Esophagus (tissue), 2 donors: Measurements from ENCODE around the gene TMC5. TPM values are rescaled to one million over a fixed set of nuclear protein-coding genes. Genes with fewer than 3 reads are reported as not detected.

Experiments
- H3K27ac ChIP-seq, 2 donors: one replicate each; pipeline ENCODE4 v1.5.1; 2013; ENCODE audit warnings: low read depth in 2 of 2, mild to moderate bottlenecking in 2 of 2, inconsistent platforms in 1 of 2, low read length in 1 of 2, moderate library complexity in 1 of 2
- H3K27me3 ChIP-seq, 2 donors: one replicate each; pipeline ENCODE4 v1.6.1; 2013; ENCODE audit warnings: low read length in 2 of 2, control low read depth in 1 of 2, mild to moderate bottlenecking in 1 of 2; ENCODE audit not compliant: insufficient read depth in 2 of 2, control insufficient read depth in 1 of 2
- H3K36me3 ChIP-seq, 2 donors: one replicate each; pipeline ENCODE4 v1.6.1; 2013; ENCODE audit warnings: low read length in 1 of 2; ENCODE audit not compliant: control insufficient read depth in 2 of 2, insufficient read depth in 2 of 2
- H3K4me1 ChIP-seq, 2 donors: one replicate each; pipeline ENCODE4 v1.6.1; 2013; ENCODE audit warnings: low read length in 1 of 2; ENCODE audit not compliant: control insufficient read depth in 2 of 2, insufficient read depth in 2 of 2
- H3K4me3 ChIP-seq, 2 donors: one replicate each; pipeline ENCODE4 v1.5.1; 2013; ENCODE audit warnings: low read length in 2 of 2, mild to moderate bottlenecking in 2 of 2, low read depth in 1 of 2, moderate library complexity in 1 of 2
- H3K9me3 ChIP-seq, 2 donors: one replicate each; pipeline ENCODE4 v1.6.1; 2013; ENCODE audit warnings: mild to moderate bottlenecking in 2 of 2, low read depth in 1 of 2, low read length in 1 of 2, moderate library complexity in 1 of 2; ENCODE audit not compliant: control insufficient read depth in 2 of 2, insufficient read depth in 1 of 2
- WGBS, 2 donors: extraction: QIAGEN DNeasy Blood & Tissue Kit; methylation state at CpG; one replicate each; pipeline ENCODE4 v1.1.7; 2013; 5-methylcytosine and 5-hydroxymethylcytosine counted together
- polyA plus RNA-seq, 2 donors: library from polyadenylated mRNA; stranded (reverse); fragments of 200-250 nt; gene quantifications; one replicate each; pipeline ENCODE4 v1.2.3, GENCODE V29; 2013
- donor health status: healthy with polysubstance abuse.
- donor health status: Bipolar disorder and iron deficiency.

Gene TMC5
- polyA plus RNA-seq, 2 donors: 0.18 to 0.42 TPM

DNA sequence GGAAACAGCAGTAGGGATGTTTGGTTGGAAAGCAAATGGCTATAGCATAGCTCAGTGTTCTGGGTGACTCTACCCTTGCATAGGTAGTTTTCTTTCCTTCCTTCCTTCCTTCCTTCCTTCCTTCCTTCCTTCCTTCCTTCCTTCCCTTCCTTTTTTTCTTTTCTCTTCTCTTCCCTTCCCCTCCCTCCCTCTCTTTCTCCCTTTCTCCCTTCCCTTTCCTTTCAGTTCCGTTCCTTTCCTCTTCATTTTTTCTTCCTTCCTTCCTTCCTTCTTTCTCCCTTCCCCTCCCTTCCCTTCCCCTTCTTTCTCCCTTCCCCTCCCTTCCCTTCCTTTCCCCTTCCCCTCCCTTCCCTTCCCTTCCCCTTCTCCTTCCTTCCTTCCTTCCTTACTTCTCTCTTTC lies 72.9 kb downstream of the TMC5 start:
- H3K27ac ChIP-seq: no peak overlapping the region

DNA sequence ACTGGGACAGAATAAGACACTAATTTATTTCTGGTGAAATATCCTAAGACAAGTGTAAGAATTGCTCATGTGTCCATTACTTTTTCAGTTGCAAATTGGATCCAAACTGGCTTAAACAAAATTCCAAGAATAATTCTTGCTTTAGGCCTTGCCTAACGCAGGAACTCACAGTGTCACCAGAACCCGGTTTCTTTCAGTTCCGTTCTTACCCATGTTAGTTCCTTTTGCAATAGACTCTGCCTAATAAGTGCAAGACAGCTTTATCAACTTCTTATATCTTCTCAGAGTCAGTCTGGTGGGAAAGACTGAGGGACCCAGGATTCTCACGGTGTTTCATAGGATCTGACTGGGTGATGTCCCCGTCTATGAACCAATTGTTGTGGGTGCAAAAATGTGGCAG lies 79.5 kb downstream of the TMC5 start:
- Histone ChIP-seq H3K4me1 (no peaks in the 10 kb centered on the region), H3K27ac (no peak overlapping the region), H3K9me3 (no peaks in the 10 kb centered on the region), H3K36me3 (peaks cover 4 to 8% of the 10 kb centered on the region in 2 donors), H3K4me3 (no peak overlapping the region), H3K27me3 (no peaks in the 10 kb centered on the region)
- WGBS, 2 donors: 78 to 84% methylated on average over 5 of the region's 5 CpGs

More for the DNA sequence above, 72.9 kb downstream of the TMC5 start:
- Histone ChIP-seq H3K9me3 (no peaks in the 10 kb centered on the region), H3K36me3 (no peaks in the 10 kb centered on the region), H3K27me3 (no peaks in the 10 kb centered on the region), H3K4me3 (no peak overlapping the region), H3K4me1 (peaks cover 0 to 6% of the 10 kb centered on the region in 2 donors)
- WGBS, 2 donors: 69 to 73% methylated on average over 1 of the region's 1 CpG

DNA sequence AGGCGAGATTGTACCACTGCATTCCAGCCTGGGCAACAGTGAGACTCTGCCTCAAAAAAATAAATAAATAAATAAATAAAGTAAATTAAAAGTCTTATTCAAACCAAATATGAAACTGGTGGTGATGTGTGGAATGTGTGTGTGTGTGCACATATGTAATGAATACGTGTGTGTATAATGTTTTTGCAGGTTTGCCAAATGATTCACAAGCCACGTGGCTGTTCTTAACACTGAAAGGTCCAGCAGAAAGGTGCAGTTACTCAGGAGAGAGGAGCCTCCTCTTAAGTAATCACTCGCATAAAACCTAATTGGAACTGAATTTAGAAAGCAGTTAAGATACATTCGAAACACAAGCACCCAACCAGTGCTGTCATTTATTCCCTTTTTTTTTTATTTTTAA lies 81.3 kb downstream of the TMC5 start:
- H3K36me3 ChIP-seq: peaks cover 4 to 17% of the 10 kb centered on the region in 2 donors
- no peak overlapping the region for H3K27ac ChIP-seq

DNA sequence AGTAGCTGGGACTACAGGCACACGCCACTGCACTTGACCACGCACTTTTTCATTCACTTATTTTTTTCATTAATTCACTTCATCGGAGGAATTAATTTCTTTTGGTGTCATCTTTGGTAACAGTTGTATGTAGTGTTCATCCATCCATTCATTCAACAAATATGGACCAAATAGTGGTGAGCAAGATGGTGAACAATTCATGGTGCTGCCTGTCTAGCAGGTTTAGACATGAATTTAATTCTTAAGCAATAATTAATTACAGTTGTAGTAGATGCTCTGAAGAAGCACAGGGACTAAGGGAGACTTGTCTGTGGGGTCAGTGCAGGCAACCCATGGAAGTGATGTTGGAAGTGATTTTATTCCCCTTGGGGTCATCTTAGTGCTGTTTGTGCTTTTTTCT lies 81.8 kb downstream of the TMC5 start:
- Histone ChIP-seq H3K27me3 (no peaks in the 10 kb centered on the region), H3K4me3 (no peak overlapping the region), H3K36me3 (peaks cover 4 to 17% of the 10 kb centered on the region in 2 donors), H3K4me1 (no peaks in the 10 kb centered on the region), H3K27ac (no peak overlapping the region), H3K9me3 (no peaks in the 10 kb centered on the region)
- 72 to 77% methylated on average over 3 of the region's 3 CpGs for WGBS, 2 donors

More for the DNA sequence above, 81.3 kb downstream of the TMC5 start:
- 76 to 80% methylated on average over 5 of the region's 5 CpGs for WGBS, 2 donors
- H3K4me1 ChIP-seq: no peaks in the 10 kb centered on the region
- no peaks in the 10 kb centered on the region for H3K27me3 ChIP-seq
- no peaks in the 10 kb centered on the region for H3K9me3 ChIP-seq
- no peak overlapping the region for H3K4me3 ChIP-seq

DNA sequence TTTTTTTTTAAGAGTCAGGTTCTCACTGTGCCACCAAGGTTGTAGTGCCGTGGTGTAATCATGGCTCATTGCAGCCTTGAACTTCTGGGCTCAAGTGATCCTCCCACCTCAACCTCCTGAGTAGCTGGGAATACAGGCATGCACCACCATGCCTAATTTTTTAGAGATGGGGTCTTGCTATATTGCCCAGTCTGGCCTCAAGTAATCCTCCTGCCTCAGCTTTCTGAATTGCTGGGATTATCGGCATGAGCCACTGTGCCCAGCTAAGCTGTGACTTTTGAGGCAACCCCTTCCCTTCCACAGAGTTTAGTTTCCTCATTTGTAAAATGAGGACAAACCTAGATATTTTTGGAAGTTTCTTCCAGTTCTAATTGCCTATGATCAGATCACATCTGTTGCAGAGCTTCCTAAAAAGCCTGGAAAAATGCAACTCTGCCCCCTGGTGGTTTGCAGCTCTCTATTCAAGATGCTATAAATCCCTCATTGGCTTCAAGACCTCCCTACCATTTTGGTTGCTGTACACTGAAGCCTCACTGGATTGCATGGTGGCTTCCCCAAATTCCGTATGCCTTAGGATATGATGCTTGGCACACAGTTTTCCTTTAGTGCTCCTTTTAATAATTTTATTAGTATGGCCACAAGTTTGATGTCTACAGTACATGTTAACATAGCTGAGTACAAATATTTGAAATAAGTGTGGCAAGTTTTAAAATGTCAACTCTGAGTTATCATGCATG lies 84.9 kb downstream of the TMC5 start:
- Histone ChIP-seq H3K27ac (no peak overlapping the region), H3K27me3 (no peaks in the 10 kb centered on the region), H3K4me1 (no peaks in the 10 kb centered on the region), H3K36me3 (peaks cover 4 to 17% of the 10 kb centered on the region in 2 donors), H3K4me3 (no peak overlapping the region), H3K9me3 (no peaks in the 10 kb centered on the region)
- WGBS, 2 donors: 87 to 88% methylated on average over 3 of the region's 3 CpGs

DNA sequence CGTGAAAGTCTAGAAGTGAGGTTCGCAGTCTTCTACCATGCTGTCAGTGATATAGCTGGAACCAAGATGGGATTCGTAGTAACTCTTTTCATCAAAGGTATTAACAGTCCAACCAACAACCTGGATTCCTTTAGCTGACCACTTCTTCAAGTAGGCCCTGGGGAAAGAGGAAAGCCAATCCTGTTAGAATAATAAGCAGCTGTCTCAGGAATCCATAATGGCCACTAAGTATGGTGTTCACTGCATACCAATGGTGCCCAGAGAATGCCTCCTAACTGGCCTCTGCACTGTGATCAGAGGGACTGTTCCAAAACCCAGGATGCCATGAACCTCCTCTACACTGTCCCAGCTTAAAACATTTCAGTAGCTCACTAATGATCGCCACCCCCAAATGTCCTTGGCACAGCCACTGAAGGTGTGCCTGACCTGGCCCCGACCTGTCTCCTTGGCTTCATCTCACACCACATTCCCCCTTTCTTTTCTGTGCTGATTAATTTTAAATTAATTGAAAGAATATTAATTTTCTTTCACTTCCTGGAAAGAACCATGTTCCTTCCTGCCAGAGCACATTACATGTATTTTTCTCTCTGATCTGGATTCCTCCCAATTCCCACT lies 85.9 kb downstream of the TMC5 start:
- Histone ChIP-seq H3K27me3 (no peaks in the 10 kb centered on the region), H3K4me3 (no peak overlapping the region), H3K36me3 (peaks cover 4 to 17% of the 10 kb centered on the region in 2 donors), H3K27ac (no peak overlapping the region), H3K9me3 (no peaks in the 10 kb centered on the region), H3K4me1 (no peaks in the 10 kb centered on the region)
- 86 to 93% methylated on average over 5 of the region's 5 CpGs for WGBS, 2 donors

DNA sequence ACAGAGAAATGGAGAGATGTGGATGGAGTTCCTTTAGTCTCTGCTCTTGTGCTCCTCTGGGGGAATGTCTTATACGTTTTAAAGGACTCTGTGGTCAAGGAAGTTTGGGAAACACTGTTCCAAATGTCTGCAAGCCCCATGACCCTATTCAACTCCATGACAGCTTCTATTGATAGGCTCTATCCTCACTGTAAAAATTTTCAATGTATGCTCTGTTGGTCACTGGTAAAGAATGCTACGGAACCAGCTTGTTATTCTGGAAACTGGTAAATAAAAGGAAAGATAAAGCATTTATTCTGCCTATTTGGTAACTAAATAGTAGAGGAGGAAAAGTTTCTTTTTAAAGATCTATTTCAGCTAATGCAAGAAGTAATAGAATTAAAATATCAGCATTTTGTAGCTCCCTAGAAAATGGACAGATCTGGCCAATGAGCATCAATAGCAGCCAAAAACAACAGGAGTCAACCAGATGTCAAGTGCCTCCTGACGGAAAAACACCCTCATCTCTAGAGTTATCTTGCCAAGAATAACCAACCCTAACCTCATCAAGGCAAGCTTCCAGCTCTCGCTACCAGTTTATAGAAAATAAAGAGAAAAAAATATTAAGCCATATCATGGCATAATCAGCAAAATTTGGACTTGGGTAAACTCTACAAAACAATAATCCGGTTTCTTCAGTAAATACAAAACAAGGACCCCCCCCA lies 88.1 kb downstream of the TMC5 start:
- Histone ChIP-seq H3K27ac (no peak overlapping the region), H3K27me3 (no peaks in the 10 kb centered on the region), H3K36me3 (peaks cover 4 to 15% of the 10 kb centered on the region in 2 donors), H3K4me3 (no peak overlapping the region), H3K4me1 (no peaks in the 10 kb centered on the region), H3K9me3 (no peaks in the 10 kb centered on the region)
- 66 to 69% methylated on average over 5 of the region's 5 CpGs for WGBS, 2 donors

DNA sequence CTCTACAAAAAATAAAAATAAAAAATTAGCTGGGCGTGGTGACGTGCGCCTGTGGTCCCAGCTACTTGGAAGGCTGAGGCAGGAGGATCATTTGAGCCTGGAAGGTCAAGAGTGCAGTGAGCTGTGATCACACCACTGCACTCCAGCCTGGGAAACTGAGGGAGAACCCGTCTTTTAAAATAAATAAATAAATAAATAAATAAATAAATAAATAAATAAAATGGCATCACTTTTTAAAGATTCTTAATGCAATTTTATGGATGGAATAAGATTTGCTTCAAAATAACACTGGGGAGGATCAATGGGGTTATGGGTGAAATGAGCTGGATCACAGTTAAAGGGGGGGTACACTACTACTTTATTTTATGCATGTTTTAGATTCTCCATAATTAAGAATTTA lies 89.3 kb downstream of the TMC5 start:
- H3K4me3 ChIP-seq: no peak overlapping the region
- no peaks in the 10 kb centered on the region for H3K4me1 ChIP-seq
- H3K9me3 ChIP-seq: no peaks in the 10 kb centered on the region
- no peak overlapping the region for H3K27ac ChIP-seq
- 93 to 96% methylated on average over 4 of the region's 4 CpGs for WGBS, 2 donors
- H3K36me3 ChIP-seq: peaks cover under 1 to 9% of the 10 kb centered on the region in 2 donors
- H3K27me3 ChIP-seq: no peaks in the 10 kb centered on the region

DNA sequence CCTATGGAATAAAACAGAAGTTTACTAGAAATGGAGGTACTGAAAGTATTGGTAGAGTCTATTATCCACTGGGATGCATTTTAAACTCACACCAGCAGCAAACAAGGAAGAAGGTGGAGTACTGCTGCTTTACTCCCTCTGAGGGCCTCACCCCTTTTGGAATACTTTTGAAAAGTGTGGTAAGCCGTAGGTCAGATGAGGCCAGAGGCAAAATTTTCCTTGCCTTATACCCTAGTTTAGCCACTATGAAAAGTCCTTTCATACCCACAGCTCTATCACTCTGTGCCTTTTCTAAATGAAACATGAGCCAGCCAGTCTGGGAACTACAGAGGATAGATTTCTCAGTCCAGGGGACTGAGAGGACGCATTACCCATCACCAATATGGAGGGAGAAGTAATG lies 90.2 kb downstream of the TMC5 start:
- peaks cover 0 to 9% of the 10 kb centered on the region in 2 donors for H3K36me3 ChIP-seq
- no peak overlapping the region for H3K27ac ChIP-seq
- 93 to 95% methylated on average over 2 of the region's 2 CpGs for WGBS, 2 donors
- no peaks in the 10 kb centered on the region for H3K4me1 ChIP-seq
- no peak overlapping the region for H3K4me3 ChIP-seq
- no peaks in the 10 kb centered on the region for H3K9me3 ChIP-seq
- H3K27me3 ChIP-seq: no peaks in the 10 kb centered on the region
